HepG2 (cell line): Measurements from ENCODE around the gene DDC. TPM values are rescaled to one million over a fixed set of nuclear protein-coding genes. Genes with fewer than 3 reads are reported as not detected.

ENCODE experiments used
- DPF2 ChIP-seq: sonication (generic); formaldehyde crosslinking; IDR thresholded peaks from 2 replicates; pipeline ENCODE4 v1.4.0; 2020; ENCODE audit warnings: mild to moderate bottlenecking, low read depth, missing genetic modification reagents, borderline replicate concordance
- HOXA5 ChIP-seq: sonication (generic); formaldehyde crosslinking; IDR thresholded peaks from 2 replicates; pipeline ENCODE4 v1.4.0; 2020; ENCODE audit warnings: missing genetic modification reagents
- MED1 ChIP-seq: sonication (generic); formaldehyde crosslinking; IDR thresholded peaks from 2 replicates; pipeline ENCODE4 v1.4.0; 2020; ENCODE audit warnings: missing genetic modification reagents
- MYNN ChIP-seq: sonication (generic); formaldehyde crosslinking; IDR thresholded peaks from 2 replicates; pipeline ENCODE4 v1.4.0; 2020; ENCODE audit warnings: mild to moderate bottlenecking, low read depth, missing genetic modification reagents
- NFE2L2 ChIP-seq: fragments of 150-350 bp; IDR thresholded peaks from 2 replicates; pipeline ENCODE4 v1.6.1; 2014; ENCODE audit warnings: low read length
- SOX6 ChIP-seq, 2 experiments: fragments of 450-650 bp in 1 of 2; sonication (generic) in 1 of 2; formaldehyde crosslinking in 1 of 2; IDR thresholded peaks; 2 replicates each; pipeline versions ENCODE4 v1.4.0 to v1.6.1; 2017 to 2020; ENCODE audit warnings: antibody characterized with exemption in 1 of 2, mild to moderate bottlenecking in 1 of 2, missing genetic modification reagents in 1 of 2
- TBL1XR1 ChIP-seq: fragments of 150-350 bp; IDR thresholded peaks from 2 replicates; pipeline ENCODE4 v1.6.1; 2014; ENCODE audit warnings: borderline replicate concordance, low read length; ENCODE audit not compliant: partially characterized antibody
- ZFAT ChIP-seq: sonication (generic); formaldehyde crosslinking; conservative IDR thresholded peaks from 2 replicates; pipeline ENCODE4 v1.8.1; 2023; ENCODE audit warnings: missing genetic modification reagents, inconsistent platforms
- ZNF10 ChIP-seq: sonication (generic); formaldehyde crosslinking; IDR thresholded peaks from 2 replicates; pipeline ENCODE4 v1.4.0; 2020; ENCODE audit warnings: mild to moderate bottlenecking, low read depth, missing genetic modification reagents, borderline replicate concordance
- ZNF207 ChIP-seq: fragments of 450-650 bp; IDR thresholded peaks from 2 replicates; pipeline ENCODE4 v1.6.1; 2016; ENCODE audit warnings: antibody characterized with exemption, borderline replicate concordance
- ZNF234 ChIP-seq: sonication (generic); formaldehyde crosslinking; conservative IDR thresholded peaks from 2 replicates; pipeline ENCODE4 v1.5.1; 2020; ENCODE audit warnings: mild to moderate bottlenecking, missing genetic modification reagents
- polyA plus RNA-seq, 8 experiments: library from polyadenylated mRNA; depleted of rRNA in 3 of 8; stranded (reverse) in 7 of 8; unstranded in 1 of 8; fragments of >200 nt; fragmentation: Illumina TruSeq in 4 of 8; extraction: Trizol in 4 of 8; gene quantifications; 2 replicates each; pipeline versions ENCODE4 v1.2.1 to v1.2.3, GENCODE V29; 2011 to 2016; ENCODE audit warnings: low read depth in 4 of 8, missing spikeins in 1 of 8, mixed read lengths in 1 of 8; ENCODE audit not compliant: insufficient read depth in 1 of 8
- total RNA-seq, 5 experiments: library from RNA; depleted of rRNA; stranded (reverse); fragments of >200 nt; fragmentation: Illumina TruSeq; extraction: Trizol; gene quantifications; 2 replicates each; pipeline ENCODE4 v1.2.3, GENCODE V29; 2016; ENCODE audit warnings: low read depth in 1 of 5
- TF ChIP-seq, protein P1 (sequence below): sonication (generic); formaldehyde crosslinking; IDR thresholded peaks from 2 replicates; pipeline ENCODE4 v1.9.0; 2021; ENCODE audit warnings: missing genetic modification reagents, borderline replicate concordance
- TF ChIP-seq, protein P2 (sequence below): IDR thresholded peaks from 2 replicates; pipeline ENCODE4 v1.6.1; 2018; ENCODE audit warnings: missing genetic modification reagents, mild to moderate bottlenecking, missing compliant biosample characterization
- TF ChIP-seq, protein P3 (sequence below): sonication (generic); formaldehyde crosslinking; IDR thresholded peaks from 2 replicates; pipeline ENCODE4 v1.5.0; 2020; ENCODE audit warnings: missing genetic modification reagents
- TF ChIP-seq, protein P4 (sequence below): sonication (generic); formaldehyde crosslinking; IDR thresholded peaks from 2 replicates; pipeline ENCODE4 v1.5.1; 2020; ENCODE audit warnings: mild to moderate bottlenecking, missing genetic modification reagents, moderate library complexity
- TF ChIP-seq, protein P5 (sequence below): sonication (generic); formaldehyde crosslinking; IDR thresholded peaks from 2 replicates; pipeline ENCODE4 v1.4.0; 2020; ENCODE audit warnings: missing genetic modification reagents

The DDC gene
- total and polyA plus RNA-seq, 2 of the 13 experiments (the other 11 are each of a cell fraction or from before 2014, with no cell fraction given) = 11.7 to 93.3 TPM

DNA sequence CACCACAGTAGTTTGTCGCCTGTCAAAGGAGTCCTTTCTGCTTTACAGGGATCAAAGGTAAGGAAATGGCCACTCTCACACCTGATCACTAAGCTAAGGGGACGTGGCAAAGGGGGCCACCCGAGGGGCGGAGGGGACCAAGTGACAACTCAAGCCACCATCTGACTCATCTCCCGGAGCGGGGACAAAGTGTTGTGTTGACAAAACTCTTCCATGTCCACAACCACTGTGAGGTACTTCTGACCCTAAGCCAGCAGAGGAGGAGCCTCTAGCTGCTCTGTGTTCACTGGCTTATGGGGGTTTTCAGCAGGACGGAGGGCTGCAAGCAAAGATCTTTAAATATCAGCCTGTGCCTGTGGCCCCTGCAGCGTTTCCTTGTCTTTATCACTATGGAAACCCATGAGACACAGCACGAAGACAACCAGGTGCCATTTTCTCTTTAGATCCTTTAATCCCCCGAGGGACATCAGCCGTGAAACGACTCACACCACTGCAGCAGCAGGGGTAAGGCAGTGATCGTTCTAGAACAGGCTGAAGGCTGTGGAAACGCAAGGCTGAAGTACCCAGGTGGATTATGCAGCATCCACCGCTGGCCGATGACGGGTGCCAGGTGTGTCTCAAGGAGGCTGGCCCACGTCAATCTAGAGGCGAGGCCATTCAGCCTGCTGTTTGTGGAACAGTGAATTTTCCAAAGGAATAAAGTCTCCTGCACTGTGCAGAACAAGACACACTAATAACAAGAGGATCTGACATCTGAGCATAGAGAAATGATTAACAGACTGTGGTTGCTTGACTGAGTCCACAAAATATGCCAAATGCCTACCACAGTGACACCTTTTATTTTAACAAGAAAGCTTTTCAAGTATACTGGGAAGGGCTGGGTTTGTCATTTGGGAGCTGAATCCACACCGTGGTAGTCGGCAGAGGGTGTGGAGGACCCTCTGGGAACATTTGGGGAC, 26.6 kb upstream of the DDC start (continued):
- TF ChIP-seq, protein P1, sequence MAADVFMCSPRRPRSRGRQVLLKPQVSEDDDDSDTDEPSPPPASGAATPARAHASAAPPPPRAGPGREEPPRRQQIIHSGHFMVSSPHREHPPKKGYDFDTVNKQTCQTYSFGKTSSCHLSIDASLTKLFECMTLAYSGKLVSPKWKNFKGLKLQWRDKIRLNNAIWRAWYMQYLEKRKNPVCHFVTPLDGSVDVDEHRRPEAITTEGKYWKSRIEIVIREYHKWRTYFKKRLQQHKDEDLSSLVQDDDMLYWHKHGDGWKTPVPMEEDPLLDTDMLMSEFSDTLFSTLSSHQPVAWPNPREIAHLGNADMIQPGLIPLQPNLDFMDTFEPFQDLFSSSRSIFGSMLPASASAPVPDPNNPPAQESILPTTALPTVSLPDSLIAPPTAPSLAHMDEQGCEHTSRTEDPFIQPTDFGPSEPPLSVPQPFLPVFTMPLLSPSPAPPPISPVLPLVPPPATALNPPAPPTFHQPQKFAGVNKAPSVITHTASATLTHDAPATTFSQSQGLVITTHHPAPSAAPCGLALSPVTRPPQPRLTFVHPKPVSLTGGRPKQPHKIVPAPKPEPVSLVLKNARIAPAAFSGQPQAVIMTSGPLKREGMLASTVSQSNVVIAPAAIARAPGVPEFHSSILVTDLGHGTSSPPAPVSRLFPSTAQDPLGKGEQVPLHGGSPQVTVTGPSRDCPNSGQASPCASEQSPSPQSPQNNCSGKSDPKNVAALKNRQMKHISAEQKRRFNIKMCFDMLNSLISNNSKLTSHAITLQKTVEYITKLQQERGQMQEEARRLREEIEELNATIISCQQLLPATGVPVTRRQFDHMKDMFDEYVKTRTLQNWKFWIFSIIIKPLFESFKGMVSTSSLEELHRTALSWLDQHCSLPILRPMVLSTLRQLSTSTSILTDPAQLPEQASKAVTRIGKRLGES (CRISPR knock-in tag) = no peak
- TF ChIP-seq TBL1XR1 (no peak), ZNF207 (no peak), NFE2L2 (no peak), ZFAT (CRISPR knock-in tag) (no peak), ZNF10 (no peak), DPF2 (CRISPR knock-in tag) (peak; percentile 68; the same call in 1 of the 2 replicates), HOXA5 (no peak), MYNN (CRISPR knock-in tag) (no peak), MED1 (CRISPR knock-in tag) (peak; percentile 59), ZNF234 (no peak), SOX6 (IDR thresholded peaks at IDR 0.05) (no peak), SOX6 (CRISPR knock-in tag; IDR thresholded peaks at IDR 0.05) (peak; percentile 64)
- TF ChIP-seq, protein P2, sequence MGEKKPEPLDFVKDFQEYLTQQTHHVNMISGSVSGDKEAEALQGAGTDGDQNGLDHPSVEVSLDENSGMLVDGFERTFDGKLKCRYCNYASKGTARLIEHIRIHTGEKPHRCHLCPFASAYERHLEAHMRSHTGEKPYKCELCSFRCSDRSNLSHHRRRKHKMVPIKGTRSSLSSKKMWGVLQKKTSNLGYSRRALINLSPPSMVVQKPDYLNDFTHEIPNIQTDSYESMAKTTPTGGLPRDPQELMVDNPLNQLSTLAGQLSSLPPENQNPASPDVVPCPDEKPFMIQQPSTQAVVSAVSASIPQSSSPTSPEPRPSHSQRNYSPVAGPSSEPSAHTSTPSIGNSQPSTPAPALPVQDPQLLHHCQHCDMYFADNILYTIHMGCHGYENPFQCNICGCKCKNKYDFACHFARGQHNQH (CRISPR knock-in tag) = peak; percentile 31
- TF ChIP-seq, protein P3, sequence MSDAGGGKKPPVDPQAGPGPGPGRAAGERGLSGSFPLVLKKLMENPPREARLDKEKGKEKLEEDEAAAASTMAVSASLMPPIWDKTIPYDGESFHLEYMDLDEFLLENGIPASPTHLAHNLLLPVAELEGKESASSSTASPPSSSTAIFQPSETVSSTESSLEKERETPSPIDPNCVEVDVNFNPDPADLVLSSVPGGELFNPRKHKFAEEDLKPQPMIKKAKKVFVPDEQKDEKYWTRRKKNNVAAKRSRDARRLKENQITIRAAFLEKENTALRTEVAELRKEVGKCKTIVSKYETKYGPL (CRISPR knock-in tag) = no peak
- TF ChIP-seq, protein P4, sequence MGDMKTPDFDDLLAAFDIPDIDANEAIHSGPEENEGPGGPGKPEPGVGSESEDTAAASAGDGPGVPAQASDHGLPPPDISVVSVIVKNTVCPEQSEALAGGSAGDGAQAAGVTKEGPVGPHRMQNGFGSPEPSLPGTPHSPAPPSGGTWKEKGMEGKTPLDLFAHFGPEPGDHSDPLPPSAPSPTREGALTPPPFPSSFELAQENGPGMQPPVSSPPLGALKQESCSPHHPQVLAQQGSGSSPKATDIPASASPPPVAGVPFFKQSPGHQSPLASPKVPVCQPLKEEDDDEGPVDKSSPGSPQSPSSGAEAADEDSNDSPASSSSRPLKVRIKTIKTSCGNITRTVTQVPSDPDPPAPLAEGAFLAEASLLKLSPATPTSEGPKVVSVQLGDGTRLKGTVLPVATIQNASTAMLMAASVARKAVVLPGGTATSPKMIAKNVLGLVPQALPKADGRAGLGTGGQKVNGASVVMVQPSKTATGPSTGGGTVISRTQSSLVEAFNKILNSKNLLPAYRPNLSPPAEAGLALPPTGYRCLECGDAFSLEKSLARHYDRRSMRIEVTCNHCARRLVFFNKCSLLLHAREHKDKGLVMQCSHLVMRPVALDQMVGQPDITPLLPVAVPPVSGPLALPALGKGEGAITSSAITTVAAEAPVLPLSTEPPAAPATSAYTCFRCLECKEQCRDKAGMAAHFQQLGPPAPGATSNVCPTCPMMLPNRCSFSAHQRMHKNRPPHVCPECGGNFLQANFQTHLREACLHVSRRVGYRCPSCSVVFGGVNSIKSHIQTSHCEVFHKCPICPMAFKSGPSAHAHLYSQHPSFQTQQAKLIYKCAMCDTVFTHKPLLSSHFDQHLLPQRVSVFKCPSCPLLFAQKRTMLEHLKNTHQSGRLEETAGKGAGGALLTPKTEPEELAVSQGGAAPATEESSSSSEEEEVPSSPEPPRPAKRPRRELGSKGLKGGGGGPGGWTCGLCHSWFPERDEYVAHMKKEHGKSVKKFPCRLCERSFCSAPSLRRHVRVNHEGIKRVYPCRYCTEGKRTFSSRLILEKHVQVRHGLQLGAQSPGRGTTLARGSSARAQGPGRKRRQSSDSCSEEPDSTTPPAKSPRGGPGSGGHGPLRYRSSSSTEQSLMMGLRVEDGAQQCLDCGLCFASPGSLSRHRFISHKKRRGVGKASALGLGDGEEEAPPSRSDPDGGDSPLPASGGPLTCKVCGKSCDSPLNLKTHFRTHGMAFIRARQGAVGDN (CRISPR knock-in tag) = peak; percentile 78
- TF ChIP-seq, protein P5, sequence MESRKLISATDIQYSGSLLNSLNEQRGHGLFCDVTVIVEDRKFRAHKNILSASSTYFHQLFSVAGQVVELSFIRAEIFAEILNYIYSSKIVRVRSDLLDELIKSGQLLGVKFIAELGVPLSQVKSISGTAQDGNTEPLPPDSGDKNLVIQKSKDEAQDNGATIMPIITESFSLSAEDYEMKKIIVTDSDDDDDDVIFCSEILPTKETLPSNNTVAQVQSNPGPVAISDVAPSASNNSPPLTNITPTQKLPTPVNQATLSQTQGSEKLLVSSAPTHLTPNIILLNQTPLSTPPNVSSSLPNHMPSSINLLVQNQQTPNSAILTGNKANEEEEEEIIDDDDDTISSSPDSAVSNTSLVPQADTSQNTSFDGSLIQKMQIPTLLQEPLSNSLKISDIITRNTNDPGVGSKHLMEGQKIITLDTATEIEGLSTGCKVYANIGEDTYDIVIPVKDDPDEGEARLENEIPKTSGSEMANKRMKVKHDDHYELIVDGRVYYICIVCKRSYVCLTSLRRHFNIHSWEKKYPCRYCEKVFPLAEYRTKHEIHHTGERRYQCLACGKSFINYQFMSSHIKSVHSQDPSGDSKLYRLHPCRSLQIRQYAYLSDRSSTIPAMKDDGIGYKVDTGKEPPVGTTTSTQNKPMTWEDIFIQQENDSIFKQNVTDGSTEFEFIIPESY (CRISPR knock-in tag) = no peak
